Measurements from ENCODE around the gene NECAB2.

- TF ChIP-seq POLR2A (IDR thresholded peaks at IDR 0.05; ENCODE audit: low read length): no peak
- TF ChIP-seq GATA1 (IDR thresholded peaks at IDR 0.05; ENCODE audit: low read depth, low read length): no peak
Observed at GRCh38 chr16:83947642-83948234, 20.3 kb upstream of the NECAB2 start.

Data from erythroblast (primary cell).